HCT116 (cell line): ENCODE measurements around the gene HIVEP3. TPM values are rescaled to one million over a fixed set of nuclear protein-coding genes. Genes with fewer than 3 reads are reported as not detected.

Experiments used
- ATAC-seq: fragments of 200-7000 bp; cut with Tn5 transposase; 2 replicates; pipeline ENCODE4 v1.9.1; 2020; ENCODE audit warnings: mild to moderate bottlenecking, moderate library complexity
- BruUV-seq: library from RNA; stranded (reverse); fragments of 400-500 nt; replicated peaks from 2 replicates; lab custom pipeline; 2021; lab: Mats Ljungman, UMichigan
- CTCF ChIA-PET: fragments of 300-600 bp; sonication (Branson Sonifier 250); formaldehyde crosslinking; loops from one replicate; lab custom pipeline; 2021; ENCODE audit warnings: antibody characterized with exemption; lab: Charles Lee
- POLR2A ChIA-PET: fragments of 300-600, 350-600 bp; sonication (Branson Sonifier 250); formaldehyde crosslinking; loops from one replicate; lab custom pipeline; 2021; ENCODE audit warnings: antibody characterized with exemption; lab: Charles Lee
- RAD21 ChIA-PET, 2 experiments: fragments of 300-600 bp; sonication (Branson Sonifier 250); formaldehyde crosslinking; loops; one replicate each; lab custom pipeline; 2023; ENCODE audit warnings: low total read pairs in 2 of 2; ENCODE audit not compliant: uncharacterized antibody in 2 of 2, unreplicated experiment in 2 of 2, low non-redundant PET in 1 of 2; lab: Charles Lee
- DNase-seq: peaks from one replicate; pipeline ENCODE4 v3.0.0-alpha.2; 2010; ENCODE audit warnings: low read depth, low spot score
- H2AFZ ChIP-seq: fragments of 200-600 bp; shearing (Covaris generic), sonication (generic); 2 replicates; pipeline ENCODE4 v1.6.1; 2017; ENCODE audit warnings: low read depth, mixed run types, mixed read lengths, antibody characterized with exemption, low read length; ENCODE audit not compliant: poor library complexity, severe bottlenecking
- H3K27ac ChIP-seq: 2 replicates; pipeline ENCODE4 v1.5.1; 2012; ENCODE audit warnings: low read depth, low read length
- H3K27me3 ChIP-seq: fragments of 200-600 bp; sonication (generic); 2 replicates; pipeline ENCODE4 v1.6.1; 2016; ENCODE audit warnings: mixed run types, low read length, mixed read lengths; ENCODE audit not compliant: insufficient read depth
- H3K36me3 ChIP-seq, 2 experiments: fragments of 200-500 bp in 1 of 2; fragments of 200-600 bp in 1 of 2; sonication (Bioruptor generic) in 1 of 2; sonication (generic) in 1 of 2; 2 replicates each; pipeline versions ENCODE4 v1.5.1 to v1.6.1; 2014 to 2016; ENCODE audit warnings: low read length in 2 of 2, inconsistent platforms in 1 of 2, mixed read lengths in 1 of 2, mixed run types in 1 of 2; ENCODE audit not compliant: insufficient read depth in 2 of 2, control insufficient read depth in 1 of 2
- H3K4me1 ChIP-seq, 2 experiments: fragments of 200-600 bp in 1 of 2; sonication (generic) in 1 of 2; 2 replicates each; pipeline versions ENCODE4 v1.5.1 to v1.6.1; 2012 to 2017; ENCODE audit warnings: low read length in 2 of 2, inconsistent platforms in 1 of 2, mild to moderate bottlenecking in 1 of 2, mixed read lengths in 1 of 2, mixed run types in 1 of 2, moderate library complexity in 1 of 2; ENCODE audit not compliant: insufficient read depth in 2 of 2, control insufficient read depth in 1 of 2
- H3K4me2 ChIP-seq: fragments of 200-600 bp; sonication (generic); 2 replicates; pipeline ENCODE4 v1.6.1; 2017; ENCODE audit warnings: mixed run types, low read length, mixed read lengths
- H3K4me3 ChIP-seq, 2 experiments: fragments of 200-600 bp in 1 of 2; sonication (generic) in 1 of 2; replicated peaks in 1 of 2; 2 replicates each; pipeline ENCODE4 v1.5.1; 2011 to 2016; ENCODE audit warnings: low read length in 2 of 2, control low read depth in 1 of 2, low read depth in 1 of 2, mild to moderate bottlenecking in 1 of 2, mixed read lengths in 1 of 2, mixed run types in 1 of 2
- H3K79me2 ChIP-seq: fragments of 200-600 bp; sonication (generic); 2 replicates; pipeline ENCODE4 v1.6.1; 2017; ENCODE audit warnings: mild to moderate bottlenecking, mixed run types, low read length, moderate library complexity, mixed read lengths; ENCODE audit not compliant: insufficient read depth
- H3K9ac ChIP-seq: fragments of 200-600 bp; sonication (generic); 2 replicates; pipeline ENCODE4 v1.6.1; 2016; ENCODE audit warnings: low read length, mixed read lengths
- H3K9me2 ChIP-seq: fragments of 200-600 bp; sonication (generic), shearing (Covaris generic); 2 replicates; pipeline ENCODE4 v1.6.1; 2017; ENCODE audit warnings: mixed run types, mild to moderate bottlenecking, moderate library complexity; ENCODE audit not compliant: insufficient read depth
- H3K9me3 ChIP-seq, 2 experiments: fragments of 200-500 bp in 1 of 2; fragments of 200-600 bp in 1 of 2; sonication (Bioruptor generic) in 1 of 2; sonication (generic) in 1 of 2; 2 replicates each; pipeline ENCODE4 v1.6.1; 2014 to 2017; ENCODE audit warnings: low read length in 2 of 2, mixed read lengths in 2 of 2, inconsistent platforms in 1 of 2, low read depth in 1 of 2, mild to moderate bottlenecking in 1 of 2, mixed run types in 1 of 2, moderate library complexity in 1 of 2; ENCODE audit not compliant: control insufficient read depth in 1 of 2, insufficient read depth in 1 of 2
- H4K20me1 ChIP-seq: fragments of 200-600 bp; sonication (generic), shearing (Covaris generic); 2 replicates; pipeline ENCODE4 v1.6.1; 2017; ENCODE audit warnings: mixed run types, mild to moderate bottlenecking, moderate library complexity; ENCODE audit not compliant: insufficient read depth
- EGR1 ChIP-seq: IDR thresholded peaks from 2 replicates; pipeline ENCODE4 v1.6.1; 2012; ENCODE audit warnings: low read depth
- POLR2A ChIP-seq: IDR thresholded peaks from 2 replicates; pipeline ENCODE4 v1.7.0; 2011; ENCODE audit warnings: borderline replicate concordance; ENCODE audit not compliant: insufficient read depth, insufficient read length; ENCODE audit errors: extremely low read depth
- POLR2AphosphoS5 ChIP-seq: IDR thresholded peaks from 2 replicates; pipeline ENCODE4 v1.6.1; 2011; ENCODE audit warnings: mild to moderate bottlenecking, low read depth, low read length, moderate library complexity
- RAD21 ChIP-seq: IDR thresholded peaks from 2 replicates; pipeline ENCODE4 v1.6.1; 2012; ENCODE audit warnings: low read depth, mild to moderate bottlenecking
- intact Hi-C: fragments of 100-400 bp; cut with micrococcal nuclease; formaldehyde crosslinking; loops from 2 replicates; pipeline ENCODE4 v1.10.0; 2022
- total RNA-seq: library from RNA; stranded (reverse); gene quantifications from one replicate; pipeline ENCODE4 v1.2.1, GENCODE V29; 2021; ENCODE audit not compliant: unreplicated experiment
- TF ChIP-seq, protein P1 (sequence below): IDR thresholded peaks from 2 replicates; pipeline ENCODE4 v1.6.1; 2012; ENCODE audit warnings: low read depth
- TF ChIP-seq, protein P2 (sequence below): IDR thresholded peaks from 2 replicates; pipeline ENCODE4 v1.6.1; 2012

Gene HIVEP3
- total RNA-seq, 1 experiment from 2014 or later: 7.1 TPM

DNA sequence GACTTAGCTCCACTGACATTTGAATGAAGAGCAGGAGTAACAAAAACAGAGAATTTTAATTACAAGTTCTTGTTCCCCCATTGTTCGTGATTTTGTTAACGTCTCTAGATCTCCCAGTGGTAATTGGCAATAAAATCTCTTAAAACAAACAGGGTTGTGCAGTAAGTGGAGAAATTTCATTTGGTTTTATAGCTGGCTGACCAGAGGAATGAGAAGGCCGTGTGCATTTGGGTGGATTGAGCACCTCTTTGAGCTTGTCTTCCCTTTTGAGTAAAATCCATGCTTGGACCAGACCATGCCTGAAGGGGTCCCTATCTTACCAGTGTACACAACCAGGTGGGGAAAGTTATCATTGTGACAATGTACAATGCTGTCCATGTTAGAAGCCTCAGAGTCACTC is 137.8 kb downstream of the HIVEP3 start:
- CTCF ChIA-PET: interaction anchor here (0.9 to 1.0 kb wide), 2 partner anchors 136 to 202 kb away, joined by 3 to 4 read pairs; no protein-coding TSS in a partner anchor
- ATAC-seq: no peak
- intact Hi-C loops: no loop called here

DNA sequence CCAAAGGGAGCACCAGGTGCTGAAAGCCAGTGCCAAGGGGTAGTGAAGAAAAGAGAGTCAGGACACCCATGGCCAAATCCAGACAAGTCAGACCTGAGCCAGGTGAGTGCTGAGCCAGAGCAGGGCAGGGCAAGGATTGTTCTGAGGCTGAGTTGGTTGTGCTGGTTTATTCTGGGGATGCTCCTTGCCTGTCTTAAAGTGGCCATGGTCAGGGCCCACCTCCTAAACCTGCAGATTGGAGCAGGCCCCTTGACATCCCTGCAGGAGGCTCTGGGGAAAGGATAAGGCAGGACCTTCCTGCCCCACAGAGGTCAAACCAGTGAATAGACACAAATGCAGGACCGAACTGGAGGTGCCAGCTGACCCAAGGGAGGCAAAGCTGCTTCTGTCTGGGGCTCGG is 138.4 kb downstream of the HIVEP3 start:
- no peak overlapping the region for H2AFZ ChIP-seq
- no peak overlapping the region for H3K4me3 ChIP-seq
- H3K9me2 ChIP-seq: no peaks in the 10 kb centered on the region
- no peaks in the 10 kb centered on the region for H3K9me3 ChIP-seq
- H3K4me2 ChIP-seq: no peak overlapping the region
- H3K9ac ChIP-seq: no peak overlapping the region
- ChIA-PET CTCF (interaction anchor here (0.9 to 1.0 kb wide), 2 partner anchors 136 to 201 kb away, joined by 3 to 4 read pairs; no protein-coding TSS in a partner anchor), POLR2A (no interaction called here), RAD21 (no interaction called here)
- H3K36me3 ChIP-seq: no peaks in the 10 kb centered on the region
- H4K20me1 ChIP-seq: no peaks in the 10 kb centered on the region
- ATAC-seq: no peak
- no peak for DNase-seq
- no peaks in the 10 kb centered on the region for H3K79me2 ChIP-seq
- no TSS peak for BruUV-seq
- H3K27ac ChIP-seq: no peak overlapping the region
- no peaks in the 10 kb centered on the region for H3K27me3 ChIP-seq
- H3K4me1 ChIP-seq: peaks cover 16% of the 10 kb centered on the region in 2 experiments
- TF ChIP-seq EGR1 (no peak), POLR2AphosphoS5 (no peak), POLR2A (no peak)
- TF ChIP-seq, protein P1, sequence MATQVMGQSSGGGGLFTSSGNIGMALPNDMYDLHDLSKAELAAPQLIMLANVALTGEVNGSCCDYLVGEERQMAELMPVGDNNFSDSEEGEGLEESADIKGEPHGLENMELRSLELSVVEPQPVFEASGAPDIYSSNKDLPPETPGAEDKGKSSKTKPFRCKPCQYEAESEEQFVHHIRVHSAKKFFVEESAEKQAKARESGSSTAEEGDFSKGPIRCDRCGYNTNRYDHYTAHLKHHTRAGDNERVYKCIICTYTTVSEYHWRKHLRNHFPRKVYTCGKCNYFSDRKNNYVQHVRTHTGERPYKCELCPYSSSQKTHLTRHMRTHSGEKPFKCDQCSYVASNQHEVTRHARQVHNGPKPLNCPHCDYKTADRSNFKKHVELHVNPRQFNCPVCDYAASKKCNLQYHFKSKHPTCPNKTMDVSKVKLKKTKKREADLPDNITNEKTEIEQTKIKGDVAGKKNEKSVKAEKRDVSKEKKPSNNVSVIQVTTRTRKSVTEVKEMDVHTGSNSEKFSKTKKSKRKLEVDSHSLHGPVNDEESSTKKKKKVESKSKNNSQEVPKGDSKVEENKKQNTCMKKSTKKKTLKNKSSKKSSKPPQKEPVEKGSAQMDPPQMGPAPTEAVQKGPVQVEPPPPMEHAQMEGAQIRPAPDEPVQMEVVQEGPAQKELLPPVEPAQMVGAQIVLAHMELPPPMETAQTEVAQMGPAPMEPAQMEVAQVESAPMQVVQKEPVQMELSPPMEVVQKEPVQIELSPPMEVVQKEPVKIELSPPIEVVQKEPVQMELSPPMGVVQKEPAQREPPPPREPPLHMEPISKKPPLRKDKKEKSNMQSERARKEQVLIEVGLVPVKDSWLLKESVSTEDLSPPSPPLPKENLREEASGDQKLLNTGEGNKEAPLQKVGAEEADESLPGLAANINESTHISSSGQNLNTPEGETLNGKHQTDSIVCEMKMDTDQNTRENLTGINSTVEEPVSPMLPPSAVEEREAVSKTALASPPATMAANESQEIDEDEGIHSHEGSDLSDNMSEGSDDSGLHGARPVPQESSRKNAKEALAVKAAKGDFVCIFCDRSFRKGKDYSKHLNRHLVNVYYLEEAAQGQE: no peak
- intact Hi-C loops: no loop called here

More for the DNA sequence above, 137.8 kb downstream of the HIVEP3 start:
- no TSS peak for BruUV-seq
- ChIA-PET RAD21 (no interaction called here), POLR2A (no interaction called here)
- Histone ChIP-seq H3K4me2 (no peak overlapping the region), H2AFZ (no peak overlapping the region), H3K27ac (no peak overlapping the region), H3K79me2 (no peaks in the 10 kb centered on the region), H3K9me3 (no peaks in the 10 kb centered on the region), H3K9me2 (no peaks in the 10 kb centered on the region), H3K9ac (no peak overlapping the region), H3K36me3 (no peaks in the 10 kb centered on the region), H3K27me3 (no peaks in the 10 kb centered on the region), H4K20me1 (no peaks in the 10 kb centered on the region), H3K4me3 (no peak overlapping the region), H3K4me1 (peaks cover 16% of the 10 kb centered on the region in 2 experiments)
- no peak for DNase-seq
- TF ChIP-seq, protein P2, sequence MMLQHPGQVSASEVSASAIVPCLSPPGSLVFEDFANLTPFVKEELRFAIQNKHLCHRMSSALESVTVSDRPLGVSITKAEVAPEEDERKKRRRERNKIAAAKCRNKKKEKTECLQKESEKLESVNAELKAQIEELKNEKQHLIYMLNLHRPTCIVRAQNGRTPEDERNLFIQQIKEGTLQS: no peak
- TF ChIP-seq RAD21: 0 out of 2 replicates have a peak, but pooled peaks have one; percentile 16
